ENCODE measurements around the gene NINJ1. TPM values are rescaled to one million over a fixed set of nuclear protein-coding genes. Genes with fewer than 3 reads are reported as not detected.
A peak's percentile ranks its signal among the peaks of the same experiment; 100 is the strongest.

The NINJ1 gene
- total RNA-seq, 1 donor from 2014 or later, result 29.4 TPM

- peak; percentile 3 for DNase-seq
- Mint-ChIP-seq H3K9me3 (ENCODE audit: unreplicated experiment) (peaks cover 7% of the 10 kb centered on the region), H3K4me1 (ENCODE audit: low read depth, unreplicated experiment) (peaks cover 5% of the 10 kb centered on the region), H3K4me3 (ENCODE audit: unreplicated experiment) (no peak overlapping the region), H3K27ac (ENCODE audit: unreplicated experiment) (no peak overlapping the region), H3K27me3 (ENCODE audit: unreplicated experiment) (peaks cover 6% of the 10 kb centered on the region), H3K36me3 (ENCODE audit: unreplicated experiment) (peaks cover 9% of the 10 kb centered on the region)
- no peak for TF ChIP-seq CTCF (IDR thresholded peaks at IDR 0.05; ENCODE audit: partially characterized antibody, unreplicated experiment)
These were observed 18.5 kb downstream of the NINJ1 start for GRCh38 chr9:93115486-93116071.

GRCh38 chr9:93114984-93115335 is 19.1 kb downstream of the NINJ1 start:
- Mint-ChIP-seq H3K36me3 (ENCODE audit: unreplicated experiment) (peaks cover 9% of the 10 kb centered on the region), H3K27me3 (ENCODE audit: unreplicated experiment) (peaks cover 6% of the 10 kb centered on the region), H3K9me3 (ENCODE audit: unreplicated experiment) (peaks cover 7% of the 10 kb centered on the region), H3K4me3 (ENCODE audit: unreplicated experiment) (no peak overlapping the region), H3K4me1 (ENCODE audit: low read depth, unreplicated experiment) (peaks cover 5% of the 10 kb centered on the region), H3K27ac (ENCODE audit: unreplicated experiment) (peak overlapping the region; percentile 12)
- DNase-seq, result no peak
- no peak for TF ChIP-seq CTCF (IDR thresholded peaks at IDR 0.05; ENCODE audit: partially characterized antibody, unreplicated experiment)

- Mint-ChIP-seq H3K36me3 (ENCODE audit: unreplicated experiment) (peaks cover 9% of the 10 kb centered on the region), H3K4me1 (ENCODE audit: low read depth, unreplicated experiment) (peaks cover 5% of the 10 kb centered on the region), H3K27me3 (ENCODE audit: unreplicated experiment) (peaks cover 6% of the 10 kb centered on the region), H3K4me3 (ENCODE audit: unreplicated experiment) (no peak overlapping the region), H3K27ac (ENCODE audit: unreplicated experiment) (no peak overlapping the region), H3K9me3 (ENCODE audit: unreplicated experiment) (peaks cover 7% of the 10 kb centered on the region)
- DNase-seq, result peak; percentile 17
- no peak for TF ChIP-seq CTCF (IDR thresholded peaks at IDR 0.05; ENCODE audit: partially characterized antibody, unreplicated experiment)
These were observed 19.7 kb downstream of the NINJ1 start for GRCh38 chr9:93114169-93114983.

GRCh38 chr9:93112864-93113389 is 21.1 kb downstream of the NINJ1 start:
- no peaks in the 10 kb centered on the region for H3K27me3 Mint-ChIP-seq (ENCODE audit: unreplicated experiment)
- peak; percentile 4 for DNase-seq
- no peak overlapping the region for H3K27ac Mint-ChIP-seq (ENCODE audit: unreplicated experiment)
- H3K36me3 Mint-ChIP-seq (ENCODE audit: unreplicated experiment), result peaks cover 4% of the 10 kb centered on the region
- TF ChIP-seq CTCF (IDR thresholded peaks at IDR 0.05; ENCODE audit: partially characterized antibody, unreplicated experiment), result no peak
- H3K4me1 Mint-ChIP-seq (ENCODE audit: low read depth, unreplicated experiment), result peaks cover 8% of the 10 kb centered on the region
- peaks cover 5% of the 10 kb centered on the region for H3K9me3 Mint-ChIP-seq (ENCODE audit: unreplicated experiment)
- no peak overlapping the region for H3K4me3 Mint-ChIP-seq (ENCODE audit: unreplicated experiment)
